ENCODE measurements around the gene VTN.

- no peak for TF ChIP-seq CTCF (IDR thresholded peaks at IDR 0.05)
- TF ChIP-seq POLR2A (IDR thresholded peaks at IDR 0.05): no peak
Observed at GRCh38 chr17:28379814-28380801, 10.0 kb upstream of the VTN start.

Measured in thyroid gland (tissue), 4 donors.